GM12878 (cell line): ENCODE results near the gene UBXN11. TPM values are rescaled to one million over a fixed set of nuclear protein-coding genes. Genes with fewer than 3 reads are reported as not detected.

Experiments
- ATAC-seq: fragments of 200-7000 bp; cut with Tn5 transposase; 3 replicates; pipeline ENCODE4 v1.9.1; 2020; ENCODE audit warnings: mild to moderate bottlenecking, moderate library complexity
- BruUV-seq: library from RNA; stranded (reverse); fragments of 400-500 nt; replicated peaks from 2 replicates; lab custom pipeline; 2021; lab: Mats Ljungman, UMichigan
- CTCF ChIA-PET: fragments of 300-600 bp; sonication (Branson Sonifier 250); formaldehyde crosslinking; extraction: SDS; loops from one replicate; lab custom pipeline; 2021; ENCODE audit warnings: inconsistent platforms; lab: Yijun Ruan, JAX
- POLR2A ChIA-PET: fragments of 350-600 bp; formaldehyde crosslinking; extraction: SDS; loops from one replicate; lab custom pipeline; 2021; ENCODE audit warnings: inconsistent platforms; lab: Charles Lee
- RAD21 ChIA-PET: fragments of 300-600 bp; sonication (Branson Sonifier 250); formaldehyde crosslinking; loops from one replicate; lab custom pipeline; 2023; ENCODE audit warnings: antibody characterized with exemption; ENCODE audit not compliant: unreplicated experiment; lab: Charles Lee
- SMC1A ChIA-PET: fragments of 300-600 bp; sonication (Branson Sonifier 250); formaldehyde crosslinking; loops from one replicate; lab custom pipeline; 2023; ENCODE audit not compliant: unreplicated experiment, uncharacterized antibody; lab: Charles Lee
- DNase-seq: peaks from one replicate; pipeline ENCODE4 v3.0.0-alpha.2; 2011; ENCODE audit warnings: low read depth, low spot score
- FAIRE-seq: peaks from 3 replicates; lab custom pipeline; 2011; peaks lifted over from hg19 to GRCh38; lab: Jason Lieb, UNC
- H2AFZ ChIP-seq: 2 replicates; pipeline ENCODE4 v1.6.0; 2011; ENCODE audit warnings: low read depth, low read length, control low read depth; ENCODE audit not compliant: control insufficient read depth
- H3K27ac ChIP-seq: 2 replicates; pipeline ENCODE4 v1.5.1; 2011; ENCODE audit warnings: control low read depth; ENCODE audit not compliant: control insufficient read depth, insufficient read depth
- H3K27me3 ChIP-seq, 2 experiments: replicated peaks in 1 of 2; 2 replicates each; pipeline versions ENCODE4 v1.6.0 to v1.6.1; 2011; ENCODE audit warnings: low read length in 1 of 2; ENCODE audit not compliant: control insufficient read depth in 2 of 2, insufficient read depth in 2 of 2
- H3K36me3 ChIP-seq, 2 experiments: 2 replicates each; pipeline ENCODE4 v1.5.1; 2011; ENCODE audit warnings: low read length in 1 of 2; ENCODE audit not compliant: control insufficient read depth in 2 of 2, insufficient read depth in 2 of 2
- H3K4me1 ChIP-seq: 2 replicates; pipeline ENCODE4 v1.6.1; 2011; ENCODE audit warnings: mild to moderate bottlenecking, low read length, moderate library complexity, mixed read lengths; ENCODE audit not compliant: control insufficient read depth, insufficient read depth
- H3K4me2 ChIP-seq: 2 replicates; pipeline ENCODE4 v1.6.0; 2011; ENCODE audit warnings: control low read depth; ENCODE audit not compliant: control insufficient read depth, insufficient read depth
- H3K4me3 ChIP-seq: fragments of 200-600 bp; sonication (generic); 2 replicates; pipeline ENCODE4 v1.5.1; 2016
- H3K79me2 ChIP-seq: 2 replicates; pipeline ENCODE4 v1.6.0; 2011; ENCODE audit warnings: low read length; ENCODE audit not compliant: control insufficient read depth, insufficient read depth
- H3K9ac ChIP-seq: 2 replicates; pipeline ENCODE4 v1.8.0; 2011; ENCODE audit warnings: low read length, control low read depth, mixed read lengths; ENCODE audit not compliant: control insufficient read depth, insufficient read depth
- H3K9me3 ChIP-seq: replicated peaks from 3 replicates; pipeline ENCODE4 v1.5.1; 2011; ENCODE audit warnings: mild to moderate bottlenecking, low read length; ENCODE audit not compliant: control insufficient read depth, insufficient read depth
- H4K20me1 ChIP-seq: 2 replicates; pipeline ENCODE4 v1.6.0; 2011; ENCODE audit not compliant: control insufficient read depth, insufficient read depth
- CREM ChIP-seq: IDR thresholded peaks from 2 replicates; pipeline ENCODE4 v1.6.1; 2014; ENCODE audit warnings: antibody characterized with exemption, low read depth
- HDGF ChIP-seq: fragments of 450-650 bp; IDR thresholded peaks from 2 replicates; pipeline ENCODE4 v1.6.1; 2016; ENCODE audit warnings: antibody characterized with exemption
- KDM1A ChIP-seq: fragments of 200-600 bp; sonication (generic); IDR thresholded peaks from 2 replicates; pipeline ENCODE4 v1.6.1; 2016; ENCODE audit warnings: borderline replicate concordance
- LARP7 ChIP-seq: fragments of 450-650 bp; IDR thresholded peaks from 2 replicates; pipeline ENCODE4 v1.6.1; 2017; ENCODE audit warnings: mild to moderate bottlenecking
- MTA2 ChIP-seq: fragments of 450-650 bp; IDR thresholded peaks from 2 replicates; pipeline ENCODE4 v1.6.1; 2016; ENCODE audit warnings: low read depth, mild to moderate bottlenecking, moderate library complexity
- MYC ChIP-seq: IDR thresholded peaks from 2 replicates; pipeline ENCODE4 v1.6.1; 2011; ENCODE audit warnings: mild to moderate bottlenecking, low read length, moderate library complexity, inconsistent platforms; ENCODE audit not compliant: insufficient read depth, insufficient replicate concordance, insufficient read length, severe bottlenecking
- NFYB ChIP-seq: IDR thresholded peaks from 2 replicates; pipeline ENCODE4 v1.6.1; 2011; ENCODE audit warnings: low read depth, mild to moderate bottlenecking, low read length, improper control_type of control experiment, moderate library complexity; ENCODE audit not compliant: insufficient read depth
- NR2C1 ChIP-seq: fragments of 450-650 bp; IDR thresholded peaks from 2 replicates; pipeline ENCODE4 v1.6.1; 2017; ENCODE audit warnings: antibody characterized with exemption, mild to moderate bottlenecking, moderate library complexity
- NR2C2 ChIP-seq: IDR thresholded peaks from 2 replicates; pipeline ENCODE4 v1.6.1; 2011; ENCODE audit warnings: borderline replicate concordance, low read depth; ENCODE audit not compliant: control insufficient read depth, insufficient read length
- RBBP5 ChIP-seq: fragments of 200-600 bp; sonication (generic); conservative IDR thresholded peaks from 2 replicates; pipeline ENCODE4 v1.6.1; 2016
- STAT3 ChIP-seq: IDR thresholded peaks from 2 replicates; pipeline ENCODE4 v1.6.1; 2011; ENCODE audit warnings: low read depth, low read length, improper control_type of control experiment
- YY1 ChIP-seq: IDR thresholded peaks from 2 replicates; pipeline ENCODE4 v1.6.1; 2011; ENCODE audit warnings: low read depth, mild to moderate bottlenecking, low read length
- ZNF384 ChIP-seq: IDR thresholded peaks from 2 replicates; pipeline ENCODE4 v1.6.1; 2012; ENCODE audit warnings: low read depth, mild to moderate bottlenecking, low read length, improper control_type of control experiment, borderline replicate concordance
- WGBS: methylation state at CpG from one replicate; pipeline ENCODE4 v1.1.6; 2016; ENCODE audit warnings: low lambda C conversion rate; ENCODE audit not compliant: insufficient replicate concordance, insufficient coverage; ENCODE audit errors: missing lambda C conversion rate; 5-methylcytosine and 5-hydroxymethylcytosine counted together
- in situ Hi-C: fragments of 300-500 bp; cut with MboI; formaldehyde crosslinking; loops from 9 replicates; pipeline ENCODE4 v1.14.3; 2018; ENCODE audit warnings: mixed read lengths
- intact Hi-C: fragments of 100-400 bp; cut with micrococcal nuclease; formaldehyde crosslinking; loops from one replicate; pipeline ENCODE4 v1.14.2; 2022; ENCODE audit not compliant: unreplicated experiment
- polyA plus RNA-seq, 11 experiments: library from polyadenylated mRNA; depleted of rRNA in 4 of 11; unstranded in 6 of 11; stranded (reverse) in 5 of 11; fragments of >200 nt; fragmentation: Nextera tagmentation in 4 of 11; fragmentation: Illumina TruSeq in 1 of 11; extraction: Ambion mirVana in 4 of 11; extraction: Trizol in 1 of 11; gene quantifications; 1 replicate in 1 of 11; 2 replicates in 10 of 11; pipeline versions ENCODE4 v1.2.1 to v1.2.3, GENCODE V29; 2011 to 2016; ENCODE audit warnings: inconsistent platforms in 2 of 11, missing spikeins in 2 of 11, low read depth in 1 of 11
- total RNA-seq, 4 experiments: library from RNA; depleted of rRNA in 3 of 4; stranded (reverse); fragments of >200 nt in 3 of 4; fragmentation: Illumina TruSeq in 1 of 4; extraction: Trizol in 1 of 4; gene quantifications; 2 replicates each; pipeline versions ENCODE4 v1.2.1 to v1.2.3, GENCODE V29; 2013 to 2021
- TF ChIP-seq, protein P1 (sequence below): IDR thresholded peaks from 2 replicates; pipeline ENCODE4 v1.6.1; 2011; ENCODE audit warnings: borderline replicate concordance, low read depth, mild to moderate bottlenecking, moderate library complexity, mixed read lengths, low read length; ENCODE audit not compliant: insufficient read depth; ENCODE audit errors: extremely low read length
- TF ChIP-seq, protein P2 (sequence below): fragments of 450-650 bp; IDR thresholded peaks from 2 replicates; pipeline ENCODE4 v1.6.1; 2016; ENCODE audit warnings: mild to moderate bottlenecking, moderate library complexity, borderline replicate concordance
- TF ChIP-seq, protein P3 (sequence below): fragments of 450-650 bp; IDR thresholded peaks from 2 replicates; pipeline ENCODE4 v1.6.1; 2016; ENCODE audit warnings: mild to moderate bottlenecking

Gene UBXN11
- total and polyA plus RNA-seq, 10 of the 15 experiments (the other 5 are each of a cell fraction or from before 2014, with no cell fraction given), result 0.32 to 34.4 (median 9.6) TPM

DNA sequence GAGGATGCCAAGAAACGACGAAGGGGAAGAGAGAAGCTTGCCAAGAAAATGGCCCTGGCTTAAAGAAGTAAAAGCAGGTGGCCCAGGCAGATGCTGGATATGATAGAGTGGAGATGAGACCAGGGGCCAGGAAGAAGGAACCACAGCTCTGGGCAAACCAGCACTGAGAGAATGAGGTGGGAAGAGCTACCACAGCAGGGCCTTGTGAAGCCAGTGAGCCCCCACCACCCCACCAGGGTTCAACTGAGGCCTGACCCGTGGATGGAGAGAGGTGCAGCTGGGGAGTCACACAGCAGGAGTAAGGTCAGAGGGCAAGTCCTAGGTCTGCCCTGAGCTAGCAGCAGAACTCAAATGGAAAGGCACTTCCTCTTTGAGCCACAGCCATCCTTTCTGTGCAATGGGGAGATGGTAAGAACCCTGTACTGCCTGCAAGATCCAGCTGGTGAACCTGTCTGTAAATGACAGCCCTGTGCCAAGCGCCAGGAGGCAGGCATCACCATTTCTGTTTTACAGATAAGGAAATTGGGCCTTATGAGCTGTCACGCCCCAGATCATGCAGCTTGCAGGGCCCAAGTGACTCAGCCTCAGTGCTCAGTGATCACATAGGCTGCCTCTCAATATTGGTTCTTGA lies 18.0 kb downstream of the UBXN11 start:
- peak overlapping the region; percentile 63 for H2AFZ ChIP-seq
- TF ChIP-seq NR2C2 (peak; percentile 60), HDGF (peak; percentile 31; the same call in 1 of the 2 replicates), NR2C1 (peak; percentile 58; the same call in 1 of the 2 replicates), YY1 (no peak), MTA2 (0 out of 2 replicates have a peak, but pooled peaks have one; percentile 9), MYC (no peak), STAT3 (no peak), LARP7 (no peak), ZNF384 (no peak), CREM (0 out of 2 replicates have a peak, but pooled peaks have one; percentile 16), RBBP5 (no peak), KDM1A (no peak), NFYB (no peak)
- TF ChIP-seq, protein P1, sequence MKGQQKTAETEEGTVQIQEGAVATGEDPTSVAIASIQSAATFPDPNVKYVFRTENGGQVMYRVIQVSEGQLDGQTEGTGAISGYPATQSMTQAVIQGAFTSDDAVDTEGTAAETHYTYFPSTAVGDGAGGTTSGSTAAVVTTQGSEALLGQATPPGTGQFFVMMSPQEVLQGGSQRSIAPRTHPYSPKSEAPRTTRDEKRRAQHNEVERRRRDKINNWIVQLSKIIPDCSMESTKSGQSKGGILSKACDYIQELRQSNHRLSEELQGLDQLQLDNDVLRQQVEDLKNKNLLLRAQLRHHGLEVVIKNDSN, result no peak
- TF ChIP-seq, protein P2, sequence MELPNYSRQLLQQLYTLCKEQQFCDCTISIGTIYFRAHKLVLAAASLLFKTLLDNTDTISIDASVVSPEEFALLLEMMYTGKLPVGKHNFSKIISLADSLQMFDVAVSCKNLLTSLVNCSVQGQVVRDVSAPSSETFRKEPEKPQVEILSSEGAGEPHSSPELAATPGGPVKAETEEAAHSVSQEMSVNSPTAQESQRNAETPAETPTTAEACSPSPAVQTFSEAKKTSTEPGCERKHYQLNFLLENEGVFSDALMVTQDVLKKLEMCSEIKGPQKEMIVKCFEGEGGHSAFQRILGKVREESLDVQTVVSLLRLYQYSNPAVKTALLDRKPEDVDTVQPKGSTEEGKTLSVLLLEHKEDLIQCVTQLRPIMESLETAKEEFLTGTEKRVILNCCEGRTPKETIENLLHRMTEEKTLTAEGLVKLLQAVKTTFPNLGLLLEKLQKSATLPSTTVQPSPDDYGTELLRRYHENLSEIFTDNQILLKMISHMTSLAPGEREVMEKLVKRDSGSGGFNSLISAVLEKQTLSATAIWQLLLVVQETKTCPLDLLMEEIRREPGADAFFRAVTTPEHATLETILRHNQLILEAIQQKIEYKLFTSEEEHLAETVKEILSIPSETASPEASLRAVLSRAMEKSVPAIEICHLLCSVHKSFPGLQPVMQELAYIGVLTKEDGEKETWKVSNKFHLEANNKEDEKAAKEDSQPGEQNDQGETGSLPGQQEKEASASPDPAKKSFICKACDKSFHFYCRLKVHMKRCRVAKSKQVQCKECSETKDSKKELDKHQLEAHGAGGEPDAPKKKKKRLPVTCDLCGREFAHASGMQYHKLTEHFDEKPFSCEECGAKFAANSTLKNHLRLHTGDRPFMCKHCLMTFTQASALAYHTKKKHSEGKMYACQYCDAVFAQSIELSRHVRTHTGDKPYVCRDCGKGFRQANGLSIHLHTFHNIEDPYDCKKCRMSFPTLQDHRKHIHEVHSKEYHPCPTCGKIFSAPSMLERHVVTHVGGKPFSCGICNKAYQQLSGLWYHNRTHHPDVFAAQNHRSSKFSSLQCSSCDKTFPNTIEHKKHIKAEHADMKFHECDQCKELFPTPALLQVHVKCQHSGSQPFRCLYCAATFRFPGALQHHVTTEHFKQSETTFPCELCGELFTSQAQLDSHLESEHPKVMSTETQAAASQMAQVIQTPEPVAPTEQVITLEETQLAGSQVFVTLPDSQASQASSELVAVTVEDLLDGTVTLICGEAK, result no peak
- TF ChIP-seq, protein P3, sequence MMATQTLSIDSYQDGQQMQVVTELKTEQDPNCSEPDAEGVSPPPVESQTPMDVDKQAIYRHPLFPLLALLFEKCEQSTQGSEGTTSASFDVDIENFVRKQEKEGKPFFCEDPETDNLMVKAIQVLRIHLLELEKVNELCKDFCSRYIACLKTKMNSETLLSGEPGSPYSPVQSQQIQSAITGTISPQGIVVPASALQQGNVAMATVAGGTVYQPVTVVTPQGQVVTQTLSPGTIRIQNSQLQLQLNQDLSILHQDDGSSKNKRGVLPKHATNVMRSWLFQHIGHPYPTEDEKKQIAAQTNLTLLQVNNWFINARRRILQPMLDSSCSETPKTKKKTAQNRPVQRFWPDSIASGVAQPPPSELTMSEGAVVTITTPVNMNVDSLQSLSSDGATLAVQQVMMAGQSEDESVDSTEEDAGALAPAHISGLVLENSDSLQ, result peak; percentile 28; the same call in 1 of the 2 replicates

More for the DNA sequence above, 18.0 kb downstream of the UBXN11 start:
- H3K9me3 ChIP-seq, result no peaks in the 10 kb centered on the region
- 11% methylated on average over 5 of the region's 5 CpGs for WGBS
- CTCF ChIA-PET, result interaction anchor here (0.7 to 18.0 kb wide), 22 partner anchors 9 to 579 kb away, joined by 3 to 879 read pairs (median 6); partner anchors contain the start of genes CD52, CEP85, DHDDS and PAFAH2
- FAIRE-seq (peak; percentile 57), ATAC-seq (peak; percentile 25), DNase-seq (no peak)
- RAD21 ChIA-PET, result interaction anchor here (0.5 to 8.7 kb wide), 18 partner anchors 9 to 185 kb away, joined by 3 to 477 read pairs (median 4); partner anchors contain the start of genes CD52, CEP85, DHDDS and SH3BGRL3
- intact Hi-C loops, result no loop called here
- peaks cover 0 to 2% of the 10 kb centered on the region in 2 experiments; a peak in 1 of 4 replicates for H3K36me3 ChIP-seq
- in situ Hi-C loops, result loop anchor here (5.0 kb wide), 1 partner anchor 34 kb away; no protein-coding TSS in a partner anchor
- H3K79me2 ChIP-seq, result no peaks in the 10 kb centered on the region
- H3K9ac ChIP-seq, result peak overlapping the region; percentile 39; the same call in 1 of the 2 replicates
- POLR2A ChIA-PET, result interaction anchor here (0.5 to 9.2 kb wide), 11 partner anchors 9 to 339 kb away, joined by 3 to 253 read pairs (median 7); partner anchors contain the start of genes CD52, SH3BGRL3 and UBXN11
- no peaks in the 10 kb centered on the region for H3K27me3 ChIP-seq
- no peak overlapping the region for H3K4me2 ChIP-seq
- H3K27ac ChIP-seq, result peak overlapping the region; percentile 86
- SMC1A ChIA-PET, result interaction anchor here (0.7 to 11.1 kb wide), 16 partner anchors 8 to 144 kb away, joined by 3 to 474 read pairs (median 5); partner anchors contain the start of genes CD52, DHDDS and SH3BGRL3
- no peak overlapping the region for H3K4me3 ChIP-seq
- H4K20me1 ChIP-seq, result no peaks in the 10 kb centered on the region
- H3K4me1 ChIP-seq, result peaks cover 75% of the 10 kb centered on the region
- no TSS peak for BruUV-seq
